IgD-negative memory B cell (primary cell): Measurements from ENCODE around the gene RO60. TPM values are rescaled to one million over a fixed set of nuclear protein-coding genes. Genes with fewer than 3 reads are reported as not detected.
"Not testable (repeated sequence)": the region's sequence is repeated elsewhere in the genome, so short reads cannot be mapped to it uniquely, and the experiment has no call there.

Source experiments
- H3K27ac Mint-ChIP-seq, 3 donors: one replicate each; pipeline ENCODE4 v1.8.0; 2020 to 2022; ENCODE audit warnings: mild to moderate bottlenecking in 3 of 3, mixed read lengths in 3 of 3, moderate library complexity in 1 of 3
- H3K27me3 Mint-ChIP-seq: one replicate; pipeline ENCODE4 v1.8.0; 2021; ENCODE audit warnings: mixed read lengths
- H3K36me3 Mint-ChIP-seq: one replicate; pipeline ENCODE4 v1.8.0; 2020; ENCODE audit warnings: mild to moderate bottlenecking, mixed read lengths
- H3K4me1 Mint-ChIP-seq, 3 donors: one replicate each; pipeline ENCODE4 v1.8.0; 2020 to 2022; ENCODE audit warnings: mixed read lengths in 3 of 3, mild to moderate bottlenecking in 1 of 3
- H3K4me3 Mint-ChIP-seq, 4 donors: one replicate each; pipeline ENCODE4 v1.8.0; 2020 to 2022; ENCODE audit warnings: mild to moderate bottlenecking in 4 of 4, mixed read lengths in 4 of 4, moderate library complexity in 3 of 4
- H3K9me3 Mint-ChIP-seq, 3 donors: one replicate each; pipeline ENCODE4 v1.8.0; 2020 to 2021; ENCODE audit warnings: mixed read lengths in 3 of 3, mild to moderate bottlenecking in 1 of 3
- polyA plus RNA-seq: library from polyadenylated mRNA; unstranded; fragments of 300-500 nt; fragmentation: Illumina TruSeq; gene quantifications from one replicate; pipeline ENCODE4 v1.2.3, GENCODE V29; 2021

RO60 gene
- polyA plus RNA-seq, 1 donor from 2014 or later, result 76.0 TPM

DNA sequence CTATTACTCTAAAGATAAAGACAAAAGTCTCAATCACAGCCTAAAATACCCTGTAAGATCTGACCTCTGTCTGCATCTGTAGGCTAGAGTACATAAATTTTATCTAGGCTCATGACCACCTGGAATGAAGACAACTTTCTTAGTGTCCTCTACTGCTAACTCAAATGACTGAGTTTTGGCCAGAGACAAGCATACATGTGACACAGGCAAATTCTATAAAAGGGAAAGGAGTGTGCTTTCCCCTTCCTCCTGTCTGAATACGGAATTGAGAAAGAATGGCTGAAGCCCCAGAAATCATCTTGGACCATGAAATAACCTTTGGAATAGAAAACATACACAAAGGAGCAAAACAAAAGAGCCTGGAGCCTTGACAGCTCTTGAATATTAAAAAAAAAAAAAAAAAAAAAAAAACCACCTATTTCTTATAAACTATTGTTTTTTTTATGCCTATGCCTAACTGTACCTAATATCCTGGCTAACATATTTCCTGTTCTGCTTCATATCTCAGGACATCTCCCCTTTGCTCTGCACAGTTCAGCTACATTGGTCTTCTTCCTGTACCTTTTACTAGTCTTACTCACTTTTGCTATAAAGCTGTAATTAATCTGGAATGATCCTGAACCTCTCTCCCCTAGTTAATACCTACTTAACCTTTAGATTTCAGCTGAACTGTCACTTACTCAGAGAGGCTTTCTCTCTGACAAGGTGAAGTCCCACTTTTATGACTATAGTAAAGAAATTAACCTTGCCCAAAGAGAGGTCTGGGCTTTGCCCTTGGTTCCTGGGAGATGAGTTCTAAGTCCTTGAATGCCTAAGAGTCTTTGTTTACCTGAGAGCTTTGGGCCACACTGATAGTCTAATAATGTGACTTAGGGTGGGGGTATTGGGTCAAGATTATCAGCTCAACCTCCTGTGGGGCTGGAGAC is 16.4 kb upstream of the RO60 start:
- peak overlapping the region in 2 of 3 donors; percentile 39 to 68 for H3K27ac Mint-ChIP-seq
- peaks cover 5 to 8% (median 6%) of the 10 kb centered on the region in 3 donors for H3K4me1 Mint-ChIP-seq
- no peaks in the 10 kb centered on the region for H3K9me3 Mint-ChIP-seq

DNA sequence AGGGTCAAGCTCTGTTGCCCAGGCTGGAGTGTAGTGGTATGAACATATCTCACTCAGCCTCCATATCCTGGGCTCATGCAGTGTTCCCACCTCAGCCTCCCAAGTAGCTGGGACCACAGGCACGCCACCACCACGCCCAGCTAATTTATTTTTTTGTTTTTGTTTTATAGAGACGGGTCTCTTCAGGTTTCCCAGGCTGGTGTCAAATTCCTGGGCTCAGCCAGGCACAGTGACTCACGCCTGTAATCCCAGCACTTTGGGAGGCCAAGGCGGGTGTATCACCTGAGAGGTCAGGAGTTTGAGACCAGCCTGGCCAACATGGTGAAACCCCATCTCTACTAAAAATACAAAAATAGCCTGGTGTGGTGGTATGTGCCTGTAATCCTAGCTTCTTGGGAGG is 10.5 kb upstream of the RO60 start:
- not testable (repeated sequence) for H3K4me3 Mint-ChIP-seq, H3K27me3 Mint-ChIP-seq, H3K9me3 Mint-ChIP-seq, H3K36me3 Mint-ChIP-seq, H3K4me1 Mint-ChIP-seq
- H3K27ac Mint-ChIP-seq, result peak overlapping the region in 1 of 3 donors; percentile 53

More for the DNA sequence above, 16.4 kb upstream of the RO60 start:
- H3K36me3 Mint-ChIP-seq, result peaks cover 4% of the 10 kb centered on the region
- H3K27me3 Mint-ChIP-seq, result no peaks in the 10 kb centered on the region
- no peak overlapping the region for H3K4me3 Mint-ChIP-seq

GRCh38 chr1:193054169-193054675 is 5.2 kb upstream of the RO60 start:
- H3K9me3 Mint-ChIP-seq, result no peaks in the 10 kb centered on the region
- H3K4me1 Mint-ChIP-seq, result peaks cover 17 to 23% (median 22%) of the 10 kb centered on the region in 3 donors
- no peaks in the 10 kb centered on the region for H3K27me3 Mint-ChIP-seq
- no peaks in the 10 kb centered on the region for H3K36me3 Mint-ChIP-seq
- H3K4me3 Mint-ChIP-seq, result no peak overlapping the region
- peak overlapping the region in 1 of 3 donors; percentile 13 for H3K27ac Mint-ChIP-seq

GRCh38 chr1:193058529-193059281 is 707 bp upstream of the RO60 start:
- peaks cover 33 to 47% (median 40%) of the 10 kb centered on the region in 3 donors for H3K4me1 Mint-ChIP-seq

DNA sequence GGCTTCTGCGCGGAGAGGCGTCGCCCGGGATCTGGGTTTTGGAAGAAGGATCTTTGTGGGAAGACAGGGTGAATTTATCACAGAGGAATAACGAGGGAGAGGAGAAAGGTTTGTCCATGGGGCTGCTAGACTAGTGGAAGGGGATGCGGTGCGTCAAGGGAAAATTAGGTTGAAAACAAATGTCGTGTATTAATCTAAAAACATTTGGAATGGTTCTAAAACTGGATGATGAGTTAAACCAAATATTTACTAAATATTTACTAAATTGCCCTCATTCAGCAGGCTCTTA is 647 bp downstream of the RO60 start:
- peak overlapping the region; percentile 88 to 99 (median 96) for H3K27ac Mint-ChIP-seq

More at GRCh38 chr1:193058529-193059281, 707 bp upstream of the RO60 start:
- H3K36me3 Mint-ChIP-seq, result no peaks in the 10 kb centered on the region
- H3K27ac Mint-ChIP-seq, result peak overlapping the region; percentile 88 to 99 (median 96)
- H3K4me3 Mint-ChIP-seq, result peak overlapping the region; percentile 95 to 100 (median 98)
- H3K27me3 Mint-ChIP-seq, result no peaks in the 10 kb centered on the region
- no peaks in the 10 kb centered on the region for H3K9me3 Mint-ChIP-seq

DNA sequence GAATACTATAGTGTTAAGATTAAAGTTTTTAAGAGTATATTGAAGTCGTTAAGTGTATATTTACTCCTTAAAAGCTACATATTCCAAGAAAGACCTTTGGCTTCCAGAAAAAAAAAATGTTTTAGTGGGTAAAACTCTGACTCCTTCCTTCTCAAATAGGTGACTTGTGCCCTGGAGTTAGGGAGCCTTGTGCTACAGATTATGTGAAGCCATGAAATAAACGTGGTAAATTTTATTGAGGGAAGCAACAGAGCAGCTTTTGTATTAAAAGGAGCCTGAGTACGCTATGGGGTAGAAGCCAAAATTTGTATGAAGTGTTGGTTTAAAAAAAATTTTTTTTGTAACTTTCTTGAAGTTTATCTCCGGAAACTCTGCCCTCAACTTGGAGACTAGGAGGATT is 994 bp downstream of the RO60 start:
- Mint-ChIP-seq H3K27ac (peak overlapping the region in 2 of 3 donors; percentile 88 to 96), H3K36me3 (no peaks in the 10 kb centered on the region), H3K4me3 (peak overlapping the region; percentile 95 to 100 (median 98)), H3K9me3 (no peaks in the 10 kb centered on the region), H3K27me3 (no peaks in the 10 kb centered on the region), H3K4me1 (peaks cover 28 to 50% (median 40%) of the 10 kb centered on the region in 3 donors)

More for the DNA sequence above, 647 bp downstream of the RO60 start:
- Mint-ChIP-seq H3K9me3 (no peaks in the 10 kb centered on the region), H3K4me3 (peak overlapping the region; percentile 95 to 100 (median 98)), H3K27me3 (no peaks in the 10 kb centered on the region), H3K36me3 (no peaks in the 10 kb centered on the region), H3K4me1 (peaks cover 28 to 47% (median 38%) of the 10 kb centered on the region in 3 donors)

DNA sequence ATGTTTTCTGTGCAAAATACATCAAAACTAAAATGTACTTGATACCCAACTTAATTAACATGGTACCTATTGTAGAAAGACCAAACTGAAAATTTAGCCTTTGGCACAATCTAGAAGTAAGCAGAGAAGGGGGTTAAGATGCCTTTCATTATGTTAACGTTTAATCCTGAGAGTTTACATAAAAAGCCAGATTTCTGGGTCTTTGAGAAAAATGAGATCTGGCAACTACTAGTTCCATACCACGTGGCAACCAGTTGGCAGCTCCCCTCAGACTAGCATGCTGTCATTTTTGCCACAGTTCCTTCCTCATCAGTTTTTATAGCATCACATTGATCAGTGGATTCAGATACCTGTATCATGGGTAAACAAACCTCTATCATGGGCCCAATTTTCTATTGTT is 1.5 kb downstream of the RO60 start:
- H3K9me3 Mint-ChIP-seq, result no peaks in the 10 kb centered on the region
- no peaks in the 10 kb centered on the region for H3K27me3 Mint-ChIP-seq
- H3K36me3 Mint-ChIP-seq, result no peaks in the 10 kb centered on the region
- H3K4me3 Mint-ChIP-seq, result peak overlapping the region; percentile 95 to 100 (median 98)
- peak overlapping the region in 2 of 3 donors; percentile 88 to 96 for H3K27ac Mint-ChIP-seq
- H3K4me1 Mint-ChIP-seq, result peaks cover 28 to 54% (median 45%) of the 10 kb centered on the region in 3 donors

DNA sequence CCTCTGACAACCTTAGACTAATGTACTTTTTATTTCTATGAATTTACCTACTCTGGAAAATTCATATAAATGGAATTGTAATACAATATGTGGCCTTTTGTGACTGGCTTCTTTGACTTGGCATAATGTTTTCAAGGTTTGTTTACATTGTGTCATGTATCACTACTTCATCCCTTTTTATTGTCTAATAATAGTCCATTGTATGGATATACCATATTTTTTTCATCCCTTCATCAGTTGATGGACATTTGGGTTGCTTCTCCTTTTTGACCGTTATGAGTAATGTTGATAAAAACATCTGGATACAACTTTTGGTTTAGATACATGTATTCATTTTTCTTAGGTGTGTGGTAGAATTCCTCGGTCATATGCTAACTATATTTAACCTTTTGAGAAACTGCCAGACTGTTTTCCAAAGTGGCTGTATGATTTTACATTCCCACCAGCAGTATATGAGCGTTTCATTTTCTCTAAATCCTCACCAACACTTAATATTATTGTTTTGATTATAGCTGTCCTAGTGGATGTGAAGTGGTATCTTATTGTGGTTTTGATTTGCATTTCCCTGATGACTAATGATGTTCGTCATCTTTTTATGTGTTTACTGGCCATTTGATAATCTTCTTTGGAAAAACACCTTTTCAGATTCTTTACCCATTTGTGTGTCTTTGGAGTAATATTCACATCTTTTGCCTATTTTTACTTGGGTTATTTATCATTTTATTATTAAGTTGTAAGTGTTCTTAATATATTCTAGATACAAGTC is 3.5 kb downstream of the RO60 start:
- H3K4me1 Mint-ChIP-seq, result peaks cover 29 to 59% (median 56%) of the 10 kb centered on the region in 3 donors
- H3K9me3 Mint-ChIP-seq, result no peaks in the 10 kb centered on the region
- H3K27ac Mint-ChIP-seq, result peak overlapping the region in 1 of 3 donors; percentile 31

GRCh38 chr1:193065954-193066353 is 6.5 kb downstream of the RO60 start:
- H3K27ac Mint-ChIP-seq, result peak overlapping the region; percentile 4 to 43 (median 17)
- H3K36me3 Mint-ChIP-seq, result no peaks in the 10 kb centered on the region
- peak overlapping the region in 1 of 4 donors; percentile 18 for H3K4me3 Mint-ChIP-seq
- no peaks in the 10 kb centered on the region for H3K27me3 Mint-ChIP-seq
- peaks cover 33 to 59% (median 53%) of the 10 kb centered on the region in 3 donors for H3K4me1 Mint-ChIP-seq
- no peaks in the 10 kb centered on the region for H3K9me3 Mint-ChIP-seq

More for the DNA sequence above, 3.5 kb downstream of the RO60 start:
- no peaks in the 10 kb centered on the region for H3K27me3 Mint-ChIP-seq
- peak overlapping the region in 1 of 4 donors; percentile 64 for H3K4me3 Mint-ChIP-seq
- H3K36me3 Mint-ChIP-seq, result no peaks in the 10 kb centered on the region

GRCh38 chr1:193066606-193067005 is 7.2 kb downstream of the RO60 start:
- Mint-ChIP-seq H3K27ac (peak overlapping the region in 2 of 3 donors; percentile 4 to 17), H3K4me1 (peaks cover 36 to 58% (median 51%) of the 10 kb centered on the region in 3 donors), H3K4me3 (peak overlapping the region in 3 of 4 donors; percentile 18 to 41 (median 30)), H3K36me3 (no peaks in the 10 kb centered on the region), H3K9me3 (no peaks in the 10 kb centered on the region), H3K27me3 (no peaks in the 10 kb centered on the region)

DNA sequence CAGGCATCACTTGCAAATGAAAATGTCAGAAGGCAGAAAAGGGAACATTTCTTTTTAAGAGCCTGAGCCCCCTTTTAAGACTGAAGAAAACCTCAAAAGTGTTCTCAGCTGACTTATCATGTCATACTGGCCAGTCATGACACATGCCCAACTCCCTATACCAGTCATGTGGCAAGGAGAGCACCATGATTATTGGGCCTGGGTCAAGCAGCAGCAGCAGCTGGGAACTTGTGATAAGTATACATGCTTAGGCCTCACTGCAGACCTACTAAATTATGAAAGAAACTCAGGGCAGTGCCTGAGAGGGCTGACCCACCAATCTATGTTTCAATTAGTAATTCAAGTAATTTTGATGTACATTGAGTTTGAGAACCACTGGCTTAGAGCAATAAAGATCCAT is 8.6 kb downstream of the RO60 start:
- Mint-ChIP-seq H3K4me1 (peaks cover 33 to 53% (median 49%) of the 10 kb centered on the region in 3 donors), H3K9me3 (no peaks in the 10 kb centered on the region), H3K4me3 (no peak overlapping the region), H3K27ac (peak overlapping the region in 1 of 3 donors; percentile 92), H3K27me3 (no peaks in the 10 kb centered on the region), H3K36me3 (no peaks in the 10 kb centered on the region)

DNA sequence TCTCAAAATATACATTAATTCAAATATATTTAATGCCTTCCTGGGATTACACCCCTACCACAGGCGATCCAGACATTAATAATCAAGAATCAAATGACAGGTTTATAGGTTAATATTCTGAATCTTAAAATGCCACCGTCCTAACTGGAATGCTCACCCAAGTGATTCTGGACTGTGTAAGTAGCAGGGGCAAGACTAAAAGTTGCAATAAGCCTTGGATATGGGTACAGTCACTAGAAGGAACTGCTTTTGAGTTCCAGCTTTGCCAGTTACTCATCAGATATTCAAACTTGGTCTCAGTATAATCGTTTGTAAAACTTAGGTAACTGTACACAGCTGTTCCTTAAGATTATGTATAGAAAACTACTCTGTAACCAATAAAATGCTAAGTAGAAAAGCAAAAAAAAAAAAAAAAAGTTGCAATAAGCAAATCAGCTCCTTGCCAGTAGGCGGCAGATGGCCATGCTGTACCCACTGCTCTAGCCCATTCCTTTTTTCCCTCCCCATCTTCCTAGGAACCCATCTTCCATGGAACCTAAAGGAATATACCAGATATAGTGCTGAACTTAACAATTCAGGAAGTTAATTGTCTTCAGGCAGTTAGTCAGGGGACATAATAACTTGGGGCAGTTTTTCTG is 10.5 kb downstream of the RO60 start:
- Mint-ChIP-seq H3K4me3 (peak overlapping the region in 3 of 4 donors; percentile 21 to 43 (median 27)), H3K36me3 (peaks cover 1% of the 10 kb centered on the region), H3K4me1 (peaks cover 32 to 49% (median 42%) of the 10 kb centered on the region in 3 donors), H3K27ac (peak overlapping the region in 2 of 3 donors; percentile 55 to 92), H3K9me3 (no peaks in the 10 kb centered on the region), H3K27me3 (no peaks in the 10 kb centered on the region)

- no peaks in the 10 kb centered on the region for H3K27me3 Mint-ChIP-seq
- peak overlapping the region in 2 of 3 donors; percentile 55 to 92 for H3K27ac Mint-ChIP-seq
- peaks cover 1% of the 10 kb centered on the region for H3K36me3 Mint-ChIP-seq
- peaks cover 32 to 44% (median 39%) of the 10 kb centered on the region in 3 donors for H3K4me1 Mint-ChIP-seq
- no peaks in the 10 kb centered on the region for H3K9me3 Mint-ChIP-seq
- H3K4me3 Mint-ChIP-seq, result peak overlapping the region in 3 of 4 donors; percentile 27 to 57 (median 43)
Measured at GRCh38 chr1:193070386-193070753, 11.0 kb downstream of the RO60 start.

GRCh38 chr1:193070942-193071341 is 11.5 kb downstream of the RO60 start:
- peak overlapping the region in 1 of 3 donors; percentile 64 for H3K27ac Mint-ChIP-seq
- H3K9me3 Mint-ChIP-seq, result no peaks in the 10 kb centered on the region
- H3K36me3 Mint-ChIP-seq, result peaks cover 1% of the 10 kb centered on the region
- H3K27me3 Mint-ChIP-seq, result no peaks in the 10 kb centered on the region
- peak overlapping the region in 2 of 4 donors; percentile 47 to 61 for H3K4me3 Mint-ChIP-seq
- H3K4me1 Mint-ChIP-seq, result peaks cover 32 to 39% (median 37%) of the 10 kb centered on the region in 3 donors
